Stimulated activated CD8-positive, alpha-beta memory T cell treated with anti-CD3 and anti-CD28 coated beads, Interleukin-7, amount 100 ng/mL, for 48 hours (primary cell): ENCODE data around the gene ITIH5.

ENCODE experiments used
- DNase-seq, 2 donors: peaks; one replicate each; pipeline ENCODE4 v3.0.0-alpha.2; 2020; ENCODE audit warnings: low read depth in 1 of 2; ENCODE audit errors: extremely low read depth in 1 of 2

Gene ITIH5

GRCh38 chr10:7587168-7587864 is 79.5 kb downstream of the ITIH5 start:
- no peak for DNase-seq

GRCh38 chr10:7585228-7585627 is 81.5 kb downstream of the ITIH5 start:
- no peak for DNase-seq

- no peak for DNase-seq
Observed at GRCh38 chr10:7583626-7584025, 83.1 kb downstream of the ITIH5 start.

- no peak for DNase-seq
Observed at GRCh38 chr10:7580520-7580919, 86.2 kb downstream of the ITIH5 start.

GRCh38 chr10:7579681-7580080 is 87.1 kb downstream of the ITIH5 start:
- DNase-seq, result no peak

GRCh38 chr10:7577579-7577978 is 89.2 kb downstream of the ITIH5 start:
- DNase-seq, result no peak

GRCh38 chr10:7577176-7577575 is 89.6 kb downstream of the ITIH5 start:
- DNase-seq, result no peak

GRCh38 chr10:7576340-7576739 is 90.4 kb downstream of the ITIH5 start:
- DNase-seq, result no peak

- DNase-seq, result no peak
Observed at GRCh38 chr10:7572391-7572790, 94.4 kb downstream of the ITIH5 start.

- DNase-seq, result no peak
Observed at GRCh38 chr10:7571981-7572380, 94.8 kb downstream of the ITIH5 start.

- DNase-seq, result no peak
Observed at GRCh38 chr10:7567911-7568620, 98.7 kb downstream of the ITIH5 start.

- DNase-seq, result no peak
Observed at GRCh38 chr10:7566891-7567290, 99.9 kb downstream of the ITIH5 start.

GRCh38 chr10:7565871-7566270 is 100.9 kb downstream of the ITIH5 start:
- no peak for DNase-seq

- no peak for DNase-seq
Observed at GRCh38 chr10:7563770-7564169, 103.0 kb downstream of the ITIH5 start.

- no peak for DNase-seq
Observed at GRCh38 chr10:7563368-7563767, 103.4 kb downstream of the ITIH5 start.

- no peak for DNase-seq
Observed at GRCh38 chr10:7561985-7562384, 104.8 kb downstream of the ITIH5 start.

- no peak for DNase-seq
Observed at GRCh38 chr10:7561216-7561893, 105.4 kb downstream of the ITIH5 start.

GRCh38 chr10:7560519-7560918 is 106.2 kb downstream of the ITIH5 start:
- DNase-seq, result no peak

GRCh38 chr10:7559386-7559785 is 107.4 kb downstream of the ITIH5 start:
- DNase-seq, result no peak

- DNase-seq, result no peak
Observed at GRCh38 chr10:7558036-7558435, 108.7 kb downstream of the ITIH5 start.

GRCh38 chr10:7553531-7553930 is 113.2 kb downstream of the ITIH5 start:
- DNase-seq, result no peak
